Osteoblast (primary cell): ENCODE data around the gene PDK2. TPM values are rescaled to one million over a fixed set of nuclear protein-coding genes. Genes with fewer than 3 reads are reported as not detected.

Experiments used
- DNase-seq: peaks from one replicate; pipeline ENCODE4 v3.0.0; 2011; ENCODE audit warnings: low spot score, mixed read lengths; ENCODE audit not compliant: insufficient read length; ENCODE audit errors: missing footprints
- H2AFZ ChIP-seq: 2 replicates; pipeline ENCODE4 v1.6.0; 2011; ENCODE audit warnings: mild to moderate bottlenecking, low read length
- H3K27ac ChIP-seq: 2 replicates; pipeline ENCODE4 v1.5.1; 2011; ENCODE audit warnings: mild to moderate bottlenecking, low read depth, low read length, moderate library complexity
- H3K27me3 ChIP-seq: 2 replicates; pipeline ENCODE4 v1.6.0; 2012; ENCODE audit warnings: mild to moderate bottlenecking, control low read depth, inconsistent platforms, low read length, moderate library complexity; ENCODE audit not compliant: insufficient read depth
- H3K36me3 ChIP-seq: 2 replicates; pipeline ENCODE4 v1.5.1; 2011; ENCODE audit warnings: mild to moderate bottlenecking, low read length, control low read depth, moderate library complexity; ENCODE audit not compliant: insufficient read depth
- H3K4me1 ChIP-seq: 2 replicates; pipeline ENCODE4 v1.5.1; 2011; ENCODE audit warnings: mild to moderate bottlenecking, low read length, control low read depth, moderate library complexity; ENCODE audit not compliant: insufficient read depth
- H3K4me2 ChIP-seq: 2 replicates; pipeline ENCODE4 v1.6.0; 2011; ENCODE audit warnings: mild to moderate bottlenecking, low read length; ENCODE audit not compliant: insufficient read depth
- H3K4me3 ChIP-seq: fragments of 200-600 bp; sonication (generic); 3 replicates; pipeline ENCODE4 v1.5.1; 2012; ENCODE audit warnings: mild to moderate bottlenecking, low read length, inconsistent platforms; ENCODE audit not compliant: insufficient read depth
- H3K79me2 ChIP-seq: 2 replicates; pipeline ENCODE4 v1.6.0; 2012; ENCODE audit warnings: mild to moderate bottlenecking, low read length, control low read depth, inconsistent platforms; ENCODE audit not compliant: insufficient read depth
- H3K9me3 ChIP-seq: 2 replicates; pipeline ENCODE4 v1.5.1; 2011; ENCODE audit warnings: low read depth, low read length, control low read depth
- H4K20me1 ChIP-seq: 2 replicates; pipeline ENCODE4 v1.6.0; 2012; ENCODE audit warnings: mild to moderate bottlenecking, low read length, control low read depth; ENCODE audit not compliant: insufficient read depth
- CTCF ChIP-seq: IDR thresholded peaks from 2 replicates; pipeline ENCODE4 v1.5.1; 2011; ENCODE audit warnings: mild to moderate bottlenecking, low read depth, low read length, moderate library complexity; ENCODE audit errors: extremely low read depth
- total RNA-seq: library from RNA; depleted of rRNA; stranded (reverse); fragments of >200 nt; gene quantifications from 2 replicates; pipeline ENCODE4 v1.2.3, GENCODE V29; 2012

PDK2 gene
- total RNA-seq, 1 donor = 43.4 TPM

- Histone ChIP-seq H3K36me3 (peaks cover 47% of the 10 kb centered on the region), H3K27ac (no peak overlapping the region)
Observed at GRCh38 chr17:50145532-50146229, 50.5 kb downstream of the PDK2 start.

GRCh38 chr17:50146230-50146926, 51.2 kb downstream of the PDK2 start:
- H3K4me2 ChIP-seq = peak overlapping the region; percentile 95
- TF ChIP-seq CTCF = peak; percentile 24
- H3K79me2 ChIP-seq = peaks cover 93% of the 10 kb centered on the region
- H3K36me3 ChIP-seq = peaks cover 40% of the 10 kb centered on the region
- peaks cover 28% of the 10 kb centered on the region for H3K4me1 ChIP-seq
- no peaks in the 10 kb centered on the region for H3K9me3 ChIP-seq
- DNase-seq = peak; percentile 92
- peaks cover 70% of the 10 kb centered on the region for H4K20me1 ChIP-seq
- H3K27me3 ChIP-seq = no peaks in the 10 kb centered on the region
- peak overlapping the region; percentile 84 for H3K4me3 ChIP-seq
- no peak overlapping the region for H2AFZ ChIP-seq
- H3K27ac ChIP-seq = peak overlapping the region; percentile 78

More at GRCh38 chr17:50145532-50146229, 50.5 kb downstream of the PDK2 start:
- Histone ChIP-seq H3K4me1 (peaks cover 25% of the 10 kb centered on the region), H4K20me1 (peaks cover 76% of the 10 kb centered on the region), H3K9me3 (no peaks in the 10 kb centered on the region), H2AFZ (no peak overlapping the region), H3K4me3 (no peak overlapping the region), H3K79me2 (peaks cover 92% of the 10 kb centered on the region), H3K4me2 (peak overlapping the region; percentile 95), H3K27me3 (no peaks in the 10 kb centered on the region)
- DNase-seq = peak; percentile 65
- no peak for TF ChIP-seq CTCF

- no peaks in the 10 kb centered on the region for H3K9me3 ChIP-seq
- peaks cover 64% of the 10 kb centered on the region for H4K20me1 ChIP-seq
- peak overlapping the region; percentile 78 for H3K27ac ChIP-seq
- no peaks in the 10 kb centered on the region for H3K27me3 ChIP-seq
- no peak for TF ChIP-seq CTCF
- peaks cover 34% of the 10 kb centered on the region for H3K36me3 ChIP-seq
- H3K4me1 ChIP-seq = peaks cover 34% of the 10 kb centered on the region
- H2AFZ ChIP-seq = no peak overlapping the region
- peak overlapping the region; percentile 95 for H3K4me2 ChIP-seq
- H3K79me2 ChIP-seq = peaks cover 87% of the 10 kb centered on the region
- H3K4me3 ChIP-seq = peak overlapping the region; percentile 84
- peak; percentile 94 for DNase-seq
Observed at GRCh38 chr17:50146927-50147665, 51.9 kb downstream of the PDK2 start.

GRCh38 chr17:50147841-50148225, 52.7 kb downstream of the PDK2 start:
- H3K36me3 ChIP-seq = peaks cover 26% of the 10 kb centered on the region
- TF ChIP-seq CTCF = no peak
- H3K9me3 ChIP-seq = no peaks in the 10 kb centered on the region
- H3K4me1 ChIP-seq = peaks cover 41% of the 10 kb centered on the region
- H2AFZ ChIP-seq = no peak overlapping the region
- peak overlapping the region; percentile 78 for H3K27ac ChIP-seq
- peak overlapping the region; percentile 84 for H3K4me3 ChIP-seq
- DNase-seq = peak; percentile 97
- peaks cover 80% of the 10 kb centered on the region for H3K79me2 ChIP-seq
- H3K4me2 ChIP-seq = peak overlapping the region; percentile 95
- peaks cover 56% of the 10 kb centered on the region for H4K20me1 ChIP-seq
- H3K27me3 ChIP-seq = no peaks in the 10 kb centered on the region
